NCI-H146 (cell line): ENCODE data around the gene ULK3.

ENCODE experiments used
- DNase-seq: peaks from one replicate; lab custom pipeline; 2025; lab: John Stamatoyannopoulos, UW

The ULK3 gene

GRCh38 chr15:74868059-74868458 is 25.1 kb upstream of the ULK3 start:
- DNase-seq: no peak

DNA sequence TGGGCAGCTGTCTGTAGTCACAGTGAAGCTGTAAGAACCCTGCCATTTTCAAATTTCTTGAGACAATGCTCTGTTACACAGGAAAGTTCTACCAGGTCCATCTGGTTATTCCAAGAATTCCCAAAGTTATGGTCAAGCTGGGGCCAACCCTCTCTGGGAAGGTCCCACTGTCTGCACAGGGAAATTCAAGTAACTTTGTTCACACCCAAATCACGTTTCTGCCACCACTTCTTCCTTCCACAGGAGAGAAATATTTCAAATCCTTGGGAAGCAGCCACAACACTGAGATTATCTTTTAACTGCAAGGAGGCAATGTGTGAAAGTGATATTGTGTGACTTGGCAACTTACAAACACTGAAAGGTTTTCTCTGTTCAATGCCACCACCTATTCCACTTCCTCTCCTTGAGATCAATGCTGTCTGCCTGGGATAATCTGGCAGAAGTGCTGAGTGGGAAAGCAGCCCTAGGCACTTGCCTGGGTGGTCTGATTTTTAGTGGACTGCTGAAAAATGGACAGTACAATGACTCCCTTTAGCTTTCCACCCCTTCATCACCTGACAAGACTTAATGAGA is 24.6 kb upstream of the ULK3 start:
- no peak for DNase-seq

- no peak for DNase-seq
Observed at GRCh38 chr15:74866090-74866489, 23.1 kb upstream of the ULK3 start.

DNA sequence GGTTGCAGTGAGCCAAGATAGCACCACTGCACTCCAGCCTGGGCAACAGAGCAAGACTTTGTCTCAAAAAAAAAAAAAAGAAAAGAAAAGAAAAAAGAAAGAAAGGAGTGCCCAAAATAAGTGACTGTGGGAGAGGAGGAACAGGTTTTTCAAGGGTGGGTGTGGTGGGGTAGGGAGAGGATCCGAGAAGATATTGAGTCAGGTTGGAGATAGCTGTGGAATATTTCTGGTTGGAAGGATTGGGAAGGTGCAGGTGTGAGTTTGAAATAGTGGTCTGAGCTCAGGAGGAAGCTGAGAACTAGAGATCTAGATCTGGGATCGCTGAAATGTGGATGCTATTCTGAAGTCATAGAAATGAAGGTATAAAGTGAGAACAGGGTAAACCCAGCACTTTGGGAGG is 22.4 kb upstream of the ULK3 start:
- DNase-seq: no peak

DNA sequence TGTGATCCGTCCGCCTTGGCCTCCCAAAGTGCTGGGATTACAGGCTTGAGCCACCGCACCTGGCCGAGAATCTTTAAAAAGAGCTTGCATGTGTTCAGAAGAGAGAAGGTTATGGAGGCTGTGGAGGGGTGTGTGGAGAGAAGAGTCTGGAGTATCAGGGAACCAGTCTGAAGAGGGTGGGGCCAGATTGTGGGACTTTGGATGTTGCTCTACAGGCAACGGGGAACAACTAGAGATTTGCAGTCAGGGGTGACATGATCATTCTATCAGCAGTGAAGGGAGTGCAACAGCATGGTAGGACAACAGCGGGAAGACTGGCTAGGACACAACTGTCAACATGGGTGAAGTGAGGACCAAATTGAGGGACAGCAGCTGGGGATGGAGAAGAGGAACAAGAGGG is 21.3 kb upstream of the ULK3 start:
- DNase-seq: no peak

- no peak for DNase-seq
Observed at GRCh38 chr15:74863239-74864056, 20.5 kb upstream of the ULK3 start.

DNA sequence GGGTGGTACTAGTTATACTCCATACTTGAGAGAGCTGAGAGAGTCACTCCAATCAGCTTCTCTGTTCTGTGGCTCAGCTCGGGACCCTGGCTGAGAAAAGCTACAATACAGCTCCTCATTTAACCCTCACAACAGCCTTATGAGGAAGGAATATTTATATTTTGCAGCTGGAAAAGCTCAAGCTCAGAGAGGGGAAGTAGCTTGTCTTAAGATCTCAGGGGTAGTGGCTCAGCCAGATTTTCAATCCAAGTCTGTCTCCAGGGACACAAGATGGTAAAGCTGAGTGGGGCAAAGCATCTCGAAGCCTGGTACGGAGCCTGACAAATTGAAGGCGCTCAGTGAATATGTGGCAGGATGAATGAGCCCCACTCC is 15.4 kb upstream of the ULK3 start:
- no peak for DNase-seq

- no peak for DNase-seq
Observed at GRCh38 chr15:74857671-74858368, 14.9 kb upstream of the ULK3 start.

- no peak for DNase-seq
Observed at GRCh38 chr15:74857082-74857655, 14.2 kb upstream of the ULK3 start.

DNA sequence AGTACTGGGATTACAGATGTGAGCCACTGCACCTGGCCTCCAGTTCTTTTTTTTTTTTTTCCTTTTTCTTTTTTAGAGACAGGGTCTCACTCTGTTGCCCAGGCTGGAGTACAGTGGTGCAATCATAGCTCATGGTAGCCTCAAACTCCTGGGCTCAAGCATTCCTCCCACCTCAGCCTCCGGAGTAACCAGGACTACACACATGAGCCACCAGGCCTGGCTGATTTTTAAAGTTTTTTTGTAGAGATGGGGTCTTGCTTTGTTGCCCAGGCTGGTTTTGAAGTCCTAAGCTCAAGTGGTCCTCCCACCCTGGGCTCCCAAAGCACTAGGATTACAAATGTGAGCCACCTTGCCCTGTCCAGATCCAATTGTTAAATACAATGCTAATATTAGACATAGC is 13.6 kb upstream of the ULK3 start:
- no peak for DNase-seq

GRCh38 chr15:74855857-74856256 is 12.9 kb upstream of the ULK3 start:
- DNase-seq: no peak

GRCh38 chr15:74854453-74855022 is 11.6 kb upstream of the ULK3 start:
- no peak for DNase-seq

GRCh38 chr15:74851960-74852359 is 9.0 kb upstream of the ULK3 start:
- no peak for DNase-seq

DNA sequence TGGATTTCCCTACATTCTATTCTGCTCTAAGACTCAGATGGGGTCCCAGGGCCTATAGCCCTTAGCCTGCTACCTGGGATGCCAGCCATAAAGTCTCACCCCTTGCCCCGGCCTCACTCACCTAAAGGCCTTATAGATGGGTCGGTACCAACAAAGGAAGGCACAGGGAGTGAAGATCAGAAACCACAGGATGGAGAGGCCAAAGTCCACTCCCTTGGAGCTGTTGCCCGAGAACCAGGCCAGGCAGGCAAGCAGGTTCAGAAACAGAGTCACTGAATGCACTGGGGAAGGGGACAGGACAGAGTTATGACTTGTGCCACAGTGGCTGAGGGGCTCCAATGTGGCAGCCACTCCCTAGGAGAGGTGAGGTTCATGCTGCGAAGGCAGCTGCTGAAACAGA is 7.4 kb upstream of the ULK3 start:
- no peak for DNase-seq

DNA sequence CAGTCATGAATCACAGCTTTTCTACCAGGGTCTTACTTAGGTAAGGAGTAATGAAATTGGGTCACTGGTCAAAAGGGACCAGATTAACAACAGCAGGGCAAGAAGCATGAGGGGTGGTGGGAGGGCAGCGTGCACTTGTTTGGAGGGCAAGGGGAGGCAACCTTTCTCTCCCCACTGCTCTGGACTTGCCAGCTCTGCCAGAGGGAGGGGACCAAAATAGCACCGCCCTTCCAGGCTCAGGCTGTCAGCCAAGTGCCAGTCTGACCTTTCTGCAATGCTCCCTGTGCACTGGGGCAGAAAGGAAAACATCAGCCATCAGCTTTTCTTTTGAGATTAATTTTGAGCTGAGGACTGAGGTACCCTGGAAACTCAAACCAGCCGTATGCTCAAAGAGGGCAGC is 4.5 kb upstream of the ULK3 start:
- no peak for DNase-seq

- DNase-seq: no peak
Observed at GRCh38 chr15:74845581-74845980, 2.6 kb upstream of the ULK3 start.

DNA sequence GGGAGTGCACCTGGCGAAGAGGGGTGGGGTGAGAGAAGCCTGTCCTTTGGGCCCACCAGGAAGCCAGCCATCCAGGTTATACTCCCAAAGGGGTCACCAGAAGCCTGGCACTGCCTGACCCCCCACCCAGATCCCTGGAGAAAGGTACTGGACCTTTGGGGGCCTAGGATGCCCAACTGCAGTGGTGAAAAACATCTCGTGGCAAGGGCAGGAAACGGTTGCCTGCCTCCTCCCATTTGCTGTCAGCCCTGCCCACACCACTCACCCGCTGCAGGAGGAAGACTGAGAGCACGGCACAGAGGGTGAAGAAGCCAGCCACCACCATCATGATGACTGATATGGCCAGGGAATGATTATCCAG is 2.2 kb upstream of the ULK3 start:
- DNase-seq: no peak

- DNase-seq: no peak
Observed at GRCh38 chr15:74844319-74845207, 1.6 kb upstream of the ULK3 start.

- DNase-seq: no peak
Observed at GRCh38 chr15:74843891-74844299, 939 bp upstream of the ULK3 start.

GRCh38 chr15:74843445-74843828 is 481 bp upstream of the ULK3 start:
- no peak for DNase-seq

DNA sequence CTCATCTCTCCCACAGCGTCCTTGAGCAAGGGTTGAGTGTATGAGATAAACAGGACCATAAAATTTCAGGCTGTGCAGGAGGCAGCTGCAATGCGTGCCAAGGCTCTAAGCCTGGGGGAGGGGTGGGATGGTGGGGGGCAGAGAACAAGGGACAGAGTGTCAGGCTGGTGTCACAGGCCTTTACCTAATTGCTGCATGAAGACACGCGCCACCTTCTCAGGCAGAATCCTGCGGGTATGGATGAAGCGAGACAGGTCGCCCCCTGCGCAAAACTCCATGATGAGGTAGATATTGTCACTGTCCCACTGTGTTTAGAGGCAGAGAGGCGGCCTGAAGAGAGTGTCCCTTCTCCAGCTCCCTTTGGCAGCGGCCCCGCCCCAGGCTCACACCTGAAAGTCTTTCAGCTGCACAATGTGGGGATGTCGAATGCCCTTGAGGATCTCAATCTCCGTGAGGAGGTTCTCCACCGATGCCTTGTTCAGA is 1.0 kb downstream of the ULK3 start:
- DNase-seq: no peak
